NCI-H82 treated with DMSO at 0.1 percent for 48 hours (cell line): ENCODE results near the gene NUDT21.
"Not testable (repeated sequence)": the region's sequence is repeated elsewhere in the genome, so short reads cannot be mapped to it uniquely, and the experiment has no call there.

Experiments
- DNase-seq: peaks from one replicate; lab custom pipeline; 2025; ENCODE audit not compliant: unreplicated experiment; lab: John Stamatoyannopoulos, UW

Gene NUDT21

DNA sequence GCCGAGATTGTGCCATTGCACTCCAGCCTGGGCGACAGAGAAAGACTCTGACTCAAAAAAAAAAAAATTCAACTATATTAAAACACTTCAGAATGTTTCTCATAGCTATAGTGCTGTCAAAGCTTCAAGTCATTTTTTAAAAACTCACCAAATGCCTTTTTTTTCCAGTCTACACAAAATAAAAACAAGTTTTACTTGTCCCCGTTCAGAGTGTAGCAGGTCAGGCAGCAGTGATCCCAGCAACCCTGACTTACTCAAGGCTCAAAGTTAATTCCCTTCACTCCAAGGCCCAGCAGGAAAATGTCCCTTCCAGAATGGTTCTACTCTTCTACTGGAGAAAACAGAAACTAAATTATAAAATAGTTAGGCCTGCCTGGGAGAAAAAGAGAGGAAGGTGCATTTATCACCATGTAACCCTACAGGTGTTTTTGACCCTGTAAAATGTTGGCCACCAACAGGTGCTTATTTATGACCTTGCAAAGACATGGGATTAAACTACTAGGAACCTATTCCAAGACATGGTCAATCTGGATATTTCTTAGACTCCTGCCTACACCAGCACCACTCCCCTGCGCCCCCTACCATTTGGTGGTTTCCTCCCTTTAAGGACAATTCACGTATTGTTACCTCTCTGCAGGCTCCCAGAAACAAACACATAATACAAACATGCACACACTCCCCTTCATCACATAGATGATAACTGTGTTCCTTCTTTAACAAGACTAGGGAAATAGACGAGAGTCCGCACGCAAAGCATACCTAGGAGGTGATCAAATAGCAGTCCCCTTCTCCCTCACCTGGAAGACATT, 31.2 kb downstream of the NUDT21 start:
- DNase-seq = no peak

GRCh38 chr16:56417138-56417537, 34.0 kb downstream of the NUDT21 start:
- DNase-seq = no peak

DNA sequence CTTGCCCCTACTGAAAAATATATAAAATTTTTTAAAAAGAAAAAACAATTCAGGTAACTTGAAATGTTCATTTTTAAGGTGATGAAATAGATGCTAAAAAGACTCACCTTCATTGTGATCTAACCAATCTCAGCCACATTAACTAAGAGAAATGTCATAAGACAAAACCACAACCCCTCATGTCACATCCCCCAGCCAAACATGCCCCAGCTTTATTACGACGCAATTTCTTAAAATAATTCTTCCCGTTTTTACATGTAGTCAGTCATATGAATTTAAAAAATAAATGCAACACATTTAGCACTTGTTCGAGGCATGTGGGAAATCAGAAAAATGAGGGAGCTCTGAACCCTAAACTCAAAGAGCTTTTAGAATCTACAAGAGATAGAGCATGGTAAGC, 35.3 kb downstream of the NUDT21 start:
- DNase-seq = no peak

GRCh38 chr16:56414366-56414765, 36.8 kb downstream of the NUDT21 start:
- no peak for DNase-seq

GRCh38 chr16:56413381-56413780, 37.8 kb downstream of the NUDT21 start:
- no peak for DNase-seq

DNA sequence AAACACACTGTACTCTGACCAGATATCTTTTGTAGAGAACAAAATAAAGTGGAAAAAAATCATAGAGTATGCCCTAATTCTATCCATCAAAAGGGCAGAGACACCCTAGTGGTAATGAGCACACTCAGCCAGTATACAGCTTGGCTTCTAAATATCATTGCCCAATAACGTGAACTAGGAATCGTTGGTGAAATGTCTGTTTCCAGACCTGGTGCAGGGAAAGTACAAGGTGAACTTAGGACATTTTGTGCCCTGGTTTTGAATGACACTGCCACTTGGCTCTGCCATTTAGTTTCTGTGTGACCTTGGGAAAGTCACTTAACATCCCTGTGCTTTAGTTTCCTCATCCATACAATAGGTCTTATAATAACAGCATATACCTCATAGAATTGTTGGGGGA, 39.5 kb downstream of the NUDT21 start:
- no peak for DNase-seq

DNA sequence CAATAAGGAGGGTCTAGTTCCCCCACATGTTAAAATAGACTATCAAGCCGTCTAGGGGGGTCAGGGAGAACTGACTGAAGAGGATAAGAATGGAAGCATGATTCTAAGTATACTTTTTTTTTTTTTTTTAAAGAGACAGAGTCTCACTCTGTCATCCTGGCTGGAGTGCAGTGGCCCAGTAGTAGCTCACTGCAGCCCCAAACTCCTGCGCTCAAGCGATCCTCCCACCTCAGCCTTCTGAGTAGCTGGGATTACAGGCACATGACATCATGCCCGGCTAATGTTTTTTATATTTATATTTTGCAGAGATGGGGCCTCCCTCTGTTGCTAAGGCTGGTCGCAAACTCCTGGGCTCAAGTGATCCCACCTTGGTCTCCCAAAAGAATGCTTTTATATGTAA, 40.0 kb downstream of the NUDT21 start:
- no peak for DNase-seq

DNA sequence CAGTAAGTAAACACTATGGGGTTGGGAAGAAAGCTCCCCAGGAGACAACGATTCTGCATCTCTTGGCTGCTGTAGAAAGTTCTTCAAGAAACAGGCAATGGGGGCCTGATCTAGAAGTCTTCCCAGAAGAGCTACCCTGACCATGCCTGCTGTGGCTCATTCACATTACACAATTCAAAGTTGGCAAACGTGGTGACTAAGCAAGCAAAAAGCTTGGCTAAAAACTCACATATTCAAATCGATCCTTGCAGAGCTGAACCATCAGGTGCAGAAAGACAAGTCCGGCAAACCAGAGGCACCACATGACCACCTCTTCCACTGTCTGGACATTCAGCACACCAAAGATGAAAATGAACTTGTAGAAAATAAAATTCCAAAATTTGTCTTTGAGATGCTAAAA, 41.9 kb downstream of the NUDT21 start:
- no peak for DNase-seq

GRCh38 chr16:56408379-56409098, 42.6 kb downstream of the NUDT21 start:
- DNase-seq = no peak

DNA sequence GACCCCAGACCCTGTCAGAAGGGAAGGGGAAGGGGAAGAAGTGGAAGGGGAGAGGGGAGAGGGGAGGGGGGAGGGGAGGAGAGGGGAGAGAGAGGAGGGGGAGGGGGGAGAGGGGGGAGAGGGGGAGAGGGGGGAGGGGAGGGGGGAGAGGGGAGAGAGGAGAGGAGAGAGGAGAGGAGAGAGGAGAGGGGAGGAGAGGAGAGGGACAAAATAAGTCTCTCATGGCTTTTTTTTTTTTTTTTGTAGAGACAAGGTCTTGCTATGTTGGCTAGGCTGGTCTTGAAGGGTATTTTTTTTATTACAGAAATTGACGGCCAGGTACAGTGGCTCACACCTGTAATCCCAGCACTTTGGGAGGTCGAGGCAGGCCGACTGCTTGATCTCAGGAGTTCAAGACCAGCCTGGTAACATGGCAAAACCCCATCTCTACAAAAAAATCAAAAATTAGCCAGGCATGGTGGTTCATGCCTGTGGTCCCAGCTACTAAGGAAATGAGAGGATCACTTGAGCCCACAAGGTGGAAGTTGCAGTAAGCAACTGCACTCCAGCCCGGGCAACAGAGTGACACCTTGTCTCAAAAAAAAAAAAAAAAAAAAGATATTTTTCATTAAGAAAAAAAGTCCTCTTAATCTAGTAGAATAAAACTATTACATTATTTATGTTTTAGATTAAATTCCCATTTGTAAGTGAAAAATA, 45.0 kb downstream of the NUDT21 start:
- DNase-seq = no peak

DNA sequence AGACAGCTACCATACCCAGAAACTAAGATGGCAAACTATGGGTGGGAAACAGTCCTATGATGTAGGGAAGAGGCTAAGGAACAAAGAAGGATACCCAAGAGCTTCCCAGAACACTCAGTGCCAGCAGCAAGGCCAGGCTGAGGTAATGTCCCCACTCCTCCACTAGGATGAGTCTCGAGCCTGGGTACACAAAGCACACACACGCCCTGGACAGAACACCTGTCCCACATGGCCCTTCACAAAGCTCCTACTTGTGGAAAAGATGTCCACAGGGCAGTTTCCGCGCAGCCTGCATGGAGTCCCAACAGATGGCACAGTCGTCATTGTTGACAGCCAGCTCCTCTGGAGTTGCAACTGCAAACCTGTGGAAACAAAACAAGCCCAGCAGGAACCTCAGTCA, 49.6 kb downstream of the NUDT21 start:
- no peak for DNase-seq

DNA sequence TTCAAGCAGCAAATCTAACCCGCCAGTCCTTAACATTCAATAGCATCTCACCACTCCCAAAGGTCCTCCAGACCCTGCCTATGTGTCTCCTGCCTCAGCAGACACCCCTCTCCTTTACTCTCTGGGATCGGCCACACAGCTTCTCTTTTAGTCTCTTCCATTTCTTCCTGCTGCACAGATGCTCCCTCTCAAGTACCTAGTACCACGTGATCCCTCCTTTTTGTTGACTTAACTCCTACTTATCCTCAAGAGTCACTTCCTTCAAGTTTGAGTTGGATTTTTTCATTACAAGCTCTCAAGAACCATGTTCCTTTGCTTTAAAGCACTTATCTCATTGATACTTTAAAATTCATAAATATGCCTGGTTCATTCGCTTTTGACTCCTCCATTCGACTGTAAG, 50.7 kb downstream of the NUDT21 start:
- DNase-seq = no peak

GRCh38 chr16:56399486-56399885, 51.6 kb downstream of the NUDT21 start:
- DNase-seq = no peak

- no peak for DNase-seq
Measured at GRCh38 chr16:56399047-56399446, 52.1 kb downstream of the NUDT21 start.

DNA sequence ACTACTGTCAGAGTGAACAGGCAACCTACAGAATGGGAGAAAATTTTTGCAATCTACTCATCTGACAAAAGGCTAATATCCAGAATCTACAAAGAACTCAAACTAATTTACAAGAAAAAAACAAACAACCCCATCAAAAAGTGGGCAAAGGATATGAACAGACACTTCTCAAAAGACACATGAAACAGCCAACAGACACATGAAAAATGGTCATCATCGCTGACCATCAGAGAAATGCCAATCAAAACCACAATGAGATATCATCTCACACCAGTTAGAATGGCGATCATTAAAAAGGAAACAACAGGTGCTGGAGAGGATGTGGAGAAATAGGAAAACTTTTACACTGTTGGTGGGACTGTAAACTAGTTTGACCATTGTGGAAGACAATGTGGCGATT, 54.4 kb downstream of the NUDT21 start:
- DNase-seq = not testable (repeated sequence)

DNA sequence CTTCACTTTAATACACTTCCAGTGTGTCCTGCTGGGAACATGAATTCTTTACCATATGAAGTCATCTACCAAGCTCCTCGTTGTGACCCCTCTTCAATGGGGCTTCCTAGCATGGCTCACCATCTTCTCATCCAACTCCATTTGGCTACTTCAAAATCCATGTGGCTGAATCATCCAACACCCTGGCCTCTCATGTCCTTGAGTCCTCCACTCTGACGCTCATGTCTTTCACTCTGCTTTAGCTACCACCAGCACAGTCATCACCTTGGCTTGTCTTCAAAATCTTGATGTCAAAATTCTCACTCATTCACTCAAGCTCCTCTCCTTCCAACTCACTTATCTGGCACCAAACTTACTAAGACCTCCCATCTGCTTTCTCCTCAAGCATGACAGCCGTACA, 61.6 kb downstream of the NUDT21 start:
- DNase-seq = no peak

- no peak for DNase-seq
Measured at GRCh38 chr16:56388209-56388608, 62.9 kb downstream of the NUDT21 start.

DNA sequence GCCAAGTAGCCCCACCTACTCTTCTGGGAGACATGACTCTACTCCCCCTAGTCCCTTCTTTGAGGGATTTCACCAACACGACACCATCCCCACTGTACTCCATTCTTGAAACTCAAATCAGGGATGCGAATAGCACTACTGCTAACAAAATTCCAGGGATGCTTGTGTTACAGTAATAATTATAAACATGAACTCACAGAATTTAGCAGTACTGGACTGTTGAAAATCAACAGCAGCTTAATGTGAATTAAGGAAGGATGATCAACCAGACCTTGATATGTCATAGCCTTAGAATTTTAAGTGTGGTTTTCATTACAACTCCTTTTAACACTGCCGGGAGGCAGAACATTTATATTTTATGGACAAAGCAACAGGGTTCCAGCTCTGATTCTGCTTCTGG, 63.7 kb downstream of the NUDT21 start:
- no peak for DNase-seq

DNA sequence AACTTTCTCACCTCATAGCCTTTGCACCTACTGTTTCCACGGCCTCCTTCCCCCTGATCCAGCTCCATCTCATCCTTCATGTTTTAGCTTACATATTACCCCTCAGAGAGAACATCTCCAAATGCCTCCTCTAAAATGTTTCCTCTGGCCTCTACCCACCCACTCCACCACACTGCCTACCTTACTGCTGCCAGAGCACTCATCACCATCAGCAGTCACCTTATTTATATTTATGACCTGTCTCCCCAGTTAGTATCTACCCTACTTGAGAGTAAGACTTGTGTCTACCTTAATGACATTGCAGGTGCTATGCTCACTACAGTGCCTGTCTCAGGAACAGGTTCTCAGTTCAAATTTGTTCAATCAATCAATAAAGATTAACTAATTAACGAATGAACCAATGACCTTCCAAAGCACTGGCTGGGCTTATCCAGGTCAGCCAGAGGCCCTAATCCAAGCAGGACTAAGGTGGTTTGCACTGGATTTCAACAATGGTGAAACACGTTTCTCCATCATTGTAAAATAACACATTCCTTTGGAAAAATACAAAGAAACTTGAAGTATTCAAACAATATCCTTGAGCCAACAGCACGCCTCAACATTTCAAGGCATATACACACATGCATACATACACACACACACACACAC, 66.9 kb downstream of the NUDT21 start:
- no peak for DNase-seq

DNA sequence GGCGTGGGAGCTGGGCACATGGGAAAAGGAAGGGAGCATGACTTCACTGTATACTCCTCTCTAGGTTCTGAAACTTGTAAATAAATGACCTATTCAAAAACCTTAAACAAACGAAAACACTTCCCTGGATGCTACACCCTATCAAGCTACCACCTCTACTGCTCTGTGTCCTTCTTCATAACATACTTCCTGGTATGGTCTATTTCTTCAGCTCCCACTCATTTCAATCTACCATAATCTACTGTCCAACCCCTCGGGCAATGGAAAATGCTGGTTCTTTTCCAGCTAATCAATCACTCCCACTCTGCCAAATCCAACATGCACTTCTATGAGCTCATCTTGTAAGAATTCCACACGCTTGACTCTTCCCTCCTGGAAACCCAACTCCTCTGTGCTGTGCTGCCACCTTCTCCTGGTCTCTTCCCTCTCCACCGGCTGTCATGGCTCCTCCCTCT, 68.2 kb downstream of the NUDT21 start:
- no peak for DNase-seq

DNA sequence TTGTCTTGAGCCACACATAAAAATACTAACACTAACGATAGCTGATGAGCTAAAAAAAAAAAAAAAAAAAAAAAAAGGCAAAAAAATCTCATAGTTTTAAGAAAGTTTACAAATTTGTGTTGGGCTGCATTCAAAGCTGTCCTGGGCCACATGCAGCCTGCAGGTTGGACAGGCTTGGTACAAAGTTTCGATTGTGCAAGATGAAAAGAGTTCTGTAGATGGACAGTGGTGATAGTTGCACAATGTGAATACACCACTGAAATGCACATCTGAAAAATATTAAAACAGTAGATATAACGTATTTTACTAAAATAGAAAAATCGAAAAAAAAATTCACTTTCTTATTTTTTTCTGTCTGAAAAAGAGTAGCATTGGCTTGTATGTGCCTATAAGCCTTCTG, 68.7 kb downstream of the NUDT21 start:
- DNase-seq = no peak
